H9 (cell line): ENCODE results near the gene NEAT1. TPM values are rescaled to one million over a fixed set of nuclear protein-coding genes. Genes with fewer than 3 reads are reported as not detected.

Source experiments
- DNase-seq: peaks from one replicate; pipeline ENCODE4 v3.0.0-alpha.2; 2017
- H2AFZ ChIP-seq: one replicate; pipeline ENCODE4 v1.6.1; 2013; ENCODE audit warnings: mild to moderate bottlenecking, low read length, control low read depth, moderate library complexity
- H2AK5ac ChIP-seq: 2 replicates; pipeline ENCODE4 v1.6.1; 2013; ENCODE audit warnings: low read length, control low read depth, mixed read lengths; ENCODE audit not compliant: insufficient read length
- H2BK120ac ChIP-seq: one replicate; pipeline ENCODE4 v1.6.1; 2013; ENCODE audit warnings: low read depth, mild to moderate bottlenecking, low read length, control low read depth, inconsistent platforms; ENCODE audit not compliant: poor library complexity, severe bottlenecking
- H2BK12ac ChIP-seq: 2 replicates; pipeline ENCODE4 v1.6.1; 2013; ENCODE audit warnings: low read length, control low read depth, mixed read lengths, low read depth; ENCODE audit not compliant: insufficient read length
- H2BK15ac ChIP-seq: 2 replicates; pipeline ENCODE4 v1.6.1; 2013; ENCODE audit warnings: low read depth, low read length, control low read depth
- H2BK20ac ChIP-seq: one replicate; pipeline ENCODE4 v1.6.1; 2013; ENCODE audit warnings: low read depth, mild to moderate bottlenecking, low read length, control low read depth, inconsistent platforms; ENCODE audit not compliant: poor library complexity, severe bottlenecking
- H2BK5ac ChIP-seq: 2 replicates; pipeline ENCODE4 v1.6.1; 2013; ENCODE audit warnings: low read length, control low read depth, mixed read lengths; ENCODE audit not compliant: insufficient read length
- H3K14ac ChIP-seq: 2 replicates; pipeline ENCODE4 v1.6.1; 2013; ENCODE audit warnings: low read length, control low read depth; ENCODE audit not compliant: insufficient read depth
- H3K18ac ChIP-seq: 2 replicates; pipeline ENCODE4 v1.6.1; 2013; ENCODE audit warnings: low read depth, mild to moderate bottlenecking, mixed read lengths, low read length, control low read depth; ENCODE audit not compliant: insufficient read length
- H3K23ac ChIP-seq: 2 replicates; pipeline ENCODE4 v1.6.1; 2013; ENCODE audit warnings: low read length, control low read depth, mixed read lengths, low read depth; ENCODE audit not compliant: insufficient read length
- H3K23me2 ChIP-seq: 2 replicates; pipeline ENCODE4 v1.6.1; 2013; ENCODE audit warnings: low read depth, mild to moderate bottlenecking, mixed read lengths, low read length, control low read depth; ENCODE audit not compliant: insufficient read length, poor library complexity, severe bottlenecking
- H3K27ac ChIP-seq: 2 replicates; pipeline ENCODE4 v1.5.1; 2013; ENCODE audit warnings: low read length, control low read depth, mixed read lengths, low read depth; ENCODE audit not compliant: insufficient read length
- H3K27me3 ChIP-seq: 2 replicates; pipeline ENCODE4 v1.6.1; 2013; ENCODE audit warnings: low read length, control low read depth, inconsistent platforms; ENCODE audit not compliant: insufficient read depth
- H3K4ac ChIP-seq: 2 replicates; pipeline ENCODE4 v1.6.1; 2013; ENCODE audit warnings: low read depth, mild to moderate bottlenecking, control low read depth, inconsistent platforms, low read length, moderate library complexity
- H3K4me1 ChIP-seq: 2 replicates; pipeline ENCODE4 v1.6.1; 2013; ENCODE audit warnings: low read length, control low read depth, inconsistent platforms; ENCODE audit not compliant: insufficient read depth
- H3K4me2 ChIP-seq: 2 replicates; pipeline ENCODE4 v1.6.1; 2013; ENCODE audit warnings: low read length, control low read depth, mixed read lengths; ENCODE audit not compliant: insufficient read length, insufficient read depth
- H3K56ac ChIP-seq: 2 replicates; pipeline ENCODE4 v1.6.1; 2013; ENCODE audit warnings: low read depth, mild to moderate bottlenecking, mixed read lengths, low read length, control low read depth; ENCODE audit not compliant: insufficient read length
- H3K79me1 ChIP-seq: 2 replicates; pipeline ENCODE4 v1.6.1; 2013; ENCODE audit warnings: low read depth, mild to moderate bottlenecking, moderate library complexity, low read length, control low read depth, inconsistent platforms; ENCODE audit not compliant: insufficient read depth, poor library complexity, severe bottlenecking
- H3K79me2 ChIP-seq: 2 replicates; pipeline ENCODE4 v1.6.1; 2013; ENCODE audit warnings: low read length, control low read depth, inconsistent platforms; ENCODE audit not compliant: insufficient read depth
- H3K9ac ChIP-seq: 2 replicates; pipeline ENCODE4 v1.6.1; 2013; ENCODE audit warnings: low read length, control low read depth, mixed read lengths; ENCODE audit not compliant: insufficient read length; ENCODE audit errors: extremely low read depth
- H3K9me3 ChIP-seq: one replicate; pipeline ENCODE4 v1.6.1; 2013; ENCODE audit warnings: low read depth, low read length, inconsistent platforms; ENCODE audit not compliant: control insufficient read depth
- H3T11ph ChIP-seq: one replicate; pipeline ENCODE4 v1.6.1; 2013; ENCODE audit warnings: mild to moderate bottlenecking, low read length, control low read depth, inconsistent platforms
- H4K20me1 ChIP-seq: one replicate; pipeline ENCODE4 v1.6.1; 2013; ENCODE audit not compliant: control insufficient read depth, insufficient read length, insufficient read depth
- H4K5ac ChIP-seq: 2 replicates; pipeline ENCODE4 v1.6.1; 2013; ENCODE audit warnings: low read depth, mild to moderate bottlenecking, mixed read lengths, low read length, control low read depth; ENCODE audit not compliant: insufficient read length
- H4K8ac ChIP-seq: replicated peaks from 2 replicates; pipeline ENCODE4 v1.6.1; 2013; ENCODE audit warnings: low read length, control low read depth, mixed read lengths, low read depth; ENCODE audit not compliant: insufficient read length
- H4K91ac ChIP-seq: 2 replicates; pipeline ENCODE4 v1.6.1; 2013; ENCODE audit warnings: low read depth, mild to moderate bottlenecking, moderate library complexity, mixed read lengths, low read length, control low read depth; ENCODE audit not compliant: insufficient read length
- H3K27ac Mint-ChIP-seq, 3 experiments: 2 replicates in 2 of 3; 3 replicates in 1 of 3; pipeline ENCODE4 v1.8.0; 2020 to 2021; ENCODE audit warnings: mixed read lengths in 3 of 3, mild to moderate bottlenecking in 1 of 3, moderate library complexity in 1 of 3
- H3K27me3 Mint-ChIP-seq: 2 replicates; pipeline ENCODE4 v1.8.0; 2021; ENCODE audit warnings: low read depth, mild to moderate bottlenecking, moderate library complexity, mixed read lengths
- H3K36me3 Mint-ChIP-seq, 3 experiments: 2 replicates in 2 of 3; 3 replicates in 1 of 3; pipeline ENCODE4 v1.8.0; 2020 to 2021; ENCODE audit warnings: low read depth in 3 of 3, mixed read lengths in 3 of 3; ENCODE audit not compliant: insufficient read depth in 1 of 3
- H3K4me1 Mint-ChIP-seq, 2 experiments: 2 replicates each; pipeline ENCODE4 v1.8.0; 2020; ENCODE audit warnings: mixed read lengths in 2 of 2
- H3K4me3 Mint-ChIP-seq, 2 experiments: 2 replicates in 1 of 2; 3 replicates in 1 of 2; pipeline ENCODE4 v1.8.0; 2020 to 2021; ENCODE audit warnings: mild to moderate bottlenecking in 2 of 2, mixed read lengths in 2 of 2, moderate library complexity in 1 of 2
- H3K9me3 Mint-ChIP-seq, 2 experiments: 2 replicates in 1 of 2; 3 replicates in 1 of 2; pipeline ENCODE4 v1.8.0; 2020; ENCODE audit warnings: mild to moderate bottlenecking in 2 of 2, mixed read lengths in 2 of 2, moderate library complexity in 1 of 2
- CTCF ChIP-seq: fragments of 200-600 bp; sonication (generic); conservative IDR thresholded peaks from 3 replicates; pipeline ENCODE4 v1.8.0; 2021; ENCODE audit warnings: antibody characterized with exemption, mild to moderate bottlenecking
- WGBS: extraction: QIAGEN DNeasy Blood & Tissue Kit; methylation state at CpG from one replicate; pipeline ENCODE4 v1.1.7; 2013; ENCODE audit warnings: missing lambda C conversion rate, low lambda C conversion rate, mixed read lengths; ENCODE audit not compliant: insufficient read length; ENCODE audit errors: extremely low coverage; 5-methylcytosine and 5-hydroxymethylcytosine counted together
- total RNA-seq: library from RNA; stranded (reverse); gene quantifications from 2 replicates; pipeline ENCODE4 v1.2.1, GENCODE V29; 2021

Gene NEAT1
- total RNA-seq, 1 experiment from 2014 or later: 12.7 TPM

GRCh38 chr11:65430406-65431217, 8.0 kb downstream of the NEAT1 start:
- no peaks in the 10 kb centered on the region for H3K79me1 ChIP-seq
- no peak for TF ChIP-seq CTCF
- H4K5ac ChIP-seq: no peak overlapping the region
- H3K56ac ChIP-seq: no peak overlapping the region
- no peak overlapping the region for H3K4me2 ChIP-seq
- H2AFZ ChIP-seq: no peak overlapping the region
- no peaks in the 10 kb centered on the region; the same call in 1 of the 2 replicates for H3K79me2 ChIP-seq
- H2BK5ac ChIP-seq: no peak overlapping the region
- H4K8ac ChIP-seq: no peak overlapping the region
- no peak overlapping the region for H2BK12ac ChIP-seq
- no peak overlapping the region for H2AK5ac ChIP-seq
- H3K4me1 ChIP-seq: peaks cover 9% of the 10 kb centered on the region; the same call in 1 of the 2 replicates
- no peaks in the 10 kb centered on the region for H3K23me2 ChIP-seq
- WGBS: no CpG with 5 or more reads among the region's 6 CpGs
- no peak overlapping the region for H2BK15ac ChIP-seq
- no peak overlapping the region for H3K23ac ChIP-seq
- no peak overlapping the region for H4K91ac ChIP-seq
- no peaks in the 10 kb centered on the region for H3K27me3 ChIP-seq
- Mint-ChIP-seq H3K27me3 (no peaks in the 10 kb centered on the region), H3K36me3 (no peaks in the 10 kb centered on the region), H3K27ac (no peak overlapping the region), H3K4me1 (peaks cover 40% of the 10 kb centered on the region in 2 experiments), H3K4me3 (no peak overlapping the region), H3K9me3 (no peaks in the 10 kb centered on the region)
- H4K20me1 ChIP-seq: no peaks in the 10 kb centered on the region
- no peak overlapping the region for H3K14ac ChIP-seq
- no peak overlapping the region for H3K4ac ChIP-seq
- no peak overlapping the region for H3K27ac ChIP-seq
- H3K9me3 ChIP-seq: no peaks in the 10 kb centered on the region
- no peak overlapping the region for H3K18ac ChIP-seq
- no peak overlapping the region for H2BK20ac ChIP-seq
- no peak overlapping the region for H3K9ac ChIP-seq
- no peak overlapping the region for H2BK120ac ChIP-seq
- no peak for DNase-seq
- no peak overlapping the region for H3T11ph ChIP-seq
